H9 (cell line): ENCODE results near the gene MYO3A. TPM values are rescaled to one million over a fixed set of nuclear protein-coding genes. Genes with fewer than 3 reads are reported as not detected.

Experiments used
- DNase-seq: peaks from one replicate; pipeline ENCODE4 v3.0.0-alpha.2; 2017
- H2AFZ ChIP-seq: one replicate; pipeline ENCODE4 v1.6.1; 2013; ENCODE audit warnings: mild to moderate bottlenecking, low read length, control low read depth, moderate library complexity
- H2AK5ac ChIP-seq: 2 replicates; pipeline ENCODE4 v1.6.1; 2013; ENCODE audit warnings: low read length, control low read depth, mixed read lengths; ENCODE audit not compliant: insufficient read length
- H2BK120ac ChIP-seq: one replicate; pipeline ENCODE4 v1.6.1; 2013; ENCODE audit warnings: low read depth, mild to moderate bottlenecking, low read length, control low read depth, inconsistent platforms; ENCODE audit not compliant: poor library complexity, severe bottlenecking
- H2BK12ac ChIP-seq: 2 replicates; pipeline ENCODE4 v1.6.1; 2013; ENCODE audit warnings: low read length, control low read depth, mixed read lengths, low read depth; ENCODE audit not compliant: insufficient read length
- H2BK15ac ChIP-seq: 2 replicates; pipeline ENCODE4 v1.6.1; 2013; ENCODE audit warnings: low read depth, low read length, control low read depth
- H2BK20ac ChIP-seq: one replicate; pipeline ENCODE4 v1.6.1; 2013; ENCODE audit warnings: low read depth, mild to moderate bottlenecking, low read length, control low read depth, inconsistent platforms; ENCODE audit not compliant: poor library complexity, severe bottlenecking
- H2BK5ac ChIP-seq: 2 replicates; pipeline ENCODE4 v1.6.1; 2013; ENCODE audit warnings: low read length, control low read depth, mixed read lengths; ENCODE audit not compliant: insufficient read length
- H3K14ac ChIP-seq: 2 replicates; pipeline ENCODE4 v1.6.1; 2013; ENCODE audit warnings: low read length, control low read depth; ENCODE audit not compliant: insufficient read depth
- H3K18ac ChIP-seq: 2 replicates; pipeline ENCODE4 v1.6.1; 2013; ENCODE audit warnings: low read depth, mild to moderate bottlenecking, mixed read lengths, low read length, control low read depth; ENCODE audit not compliant: insufficient read length
- H3K23ac ChIP-seq: 2 replicates; pipeline ENCODE4 v1.6.1; 2013; ENCODE audit warnings: low read length, control low read depth, mixed read lengths, low read depth; ENCODE audit not compliant: insufficient read length
- H3K23me2 ChIP-seq: 2 replicates; pipeline ENCODE4 v1.6.1; 2013; ENCODE audit warnings: low read depth, mild to moderate bottlenecking, mixed read lengths, low read length, control low read depth; ENCODE audit not compliant: insufficient read length, poor library complexity, severe bottlenecking
- H3K27ac ChIP-seq: 2 replicates; pipeline ENCODE4 v1.5.1; 2013; ENCODE audit warnings: low read length, control low read depth, mixed read lengths, low read depth; ENCODE audit not compliant: insufficient read length
- H3K27me3 ChIP-seq: 2 replicates; pipeline ENCODE4 v1.6.1; 2013; ENCODE audit warnings: low read length, control low read depth, inconsistent platforms; ENCODE audit not compliant: insufficient read depth
- H3K4ac ChIP-seq: 2 replicates; pipeline ENCODE4 v1.6.1; 2013; ENCODE audit warnings: low read depth, mild to moderate bottlenecking, control low read depth, inconsistent platforms, low read length, moderate library complexity
- H3K4me1 ChIP-seq: 2 replicates; pipeline ENCODE4 v1.6.1; 2013; ENCODE audit warnings: low read length, control low read depth, inconsistent platforms; ENCODE audit not compliant: insufficient read depth
- H3K4me2 ChIP-seq: 2 replicates; pipeline ENCODE4 v1.6.1; 2013; ENCODE audit warnings: low read length, control low read depth, mixed read lengths; ENCODE audit not compliant: insufficient read length, insufficient read depth
- H3K56ac ChIP-seq: 2 replicates; pipeline ENCODE4 v1.6.1; 2013; ENCODE audit warnings: low read depth, mild to moderate bottlenecking, mixed read lengths, low read length, control low read depth; ENCODE audit not compliant: insufficient read length
- H3K79me1 ChIP-seq: 2 replicates; pipeline ENCODE4 v1.6.1; 2013; ENCODE audit warnings: low read depth, mild to moderate bottlenecking, moderate library complexity, low read length, control low read depth, inconsistent platforms; ENCODE audit not compliant: insufficient read depth, poor library complexity, severe bottlenecking
- H3K79me2 ChIP-seq: 2 replicates; pipeline ENCODE4 v1.6.1; 2013; ENCODE audit warnings: low read length, control low read depth, inconsistent platforms; ENCODE audit not compliant: insufficient read depth
- H3K9ac ChIP-seq: 2 replicates; pipeline ENCODE4 v1.6.1; 2013; ENCODE audit warnings: low read length, control low read depth, mixed read lengths; ENCODE audit not compliant: insufficient read length; ENCODE audit errors: extremely low read depth
- H3K9me3 ChIP-seq: one replicate; pipeline ENCODE4 v1.6.1; 2013; ENCODE audit warnings: low read depth, low read length, inconsistent platforms; ENCODE audit not compliant: control insufficient read depth
- H3T11ph ChIP-seq: one replicate; pipeline ENCODE4 v1.6.1; 2013; ENCODE audit warnings: mild to moderate bottlenecking, low read length, control low read depth, inconsistent platforms
- H4K20me1 ChIP-seq: one replicate; pipeline ENCODE4 v1.6.1; 2013; ENCODE audit not compliant: control insufficient read depth, insufficient read length, insufficient read depth
- H4K5ac ChIP-seq: 2 replicates; pipeline ENCODE4 v1.6.1; 2013; ENCODE audit warnings: low read depth, mild to moderate bottlenecking, mixed read lengths, low read length, control low read depth; ENCODE audit not compliant: insufficient read length
- H4K8ac ChIP-seq: replicated peaks from 2 replicates; pipeline ENCODE4 v1.6.1; 2013; ENCODE audit warnings: low read length, control low read depth, mixed read lengths, low read depth; ENCODE audit not compliant: insufficient read length
- H4K91ac ChIP-seq: 2 replicates; pipeline ENCODE4 v1.6.1; 2013; ENCODE audit warnings: low read depth, mild to moderate bottlenecking, moderate library complexity, mixed read lengths, low read length, control low read depth; ENCODE audit not compliant: insufficient read length
- H3K27ac Mint-ChIP-seq, 3 experiments: 2 replicates in 2 of 3; 3 replicates in 1 of 3; pipeline ENCODE4 v1.8.0; 2020 to 2021; ENCODE audit warnings: mixed read lengths in 3 of 3, mild to moderate bottlenecking in 1 of 3, moderate library complexity in 1 of 3
- H3K27me3 Mint-ChIP-seq: 2 replicates; pipeline ENCODE4 v1.8.0; 2021; ENCODE audit warnings: low read depth, mild to moderate bottlenecking, moderate library complexity, mixed read lengths
- H3K36me3 Mint-ChIP-seq, 3 experiments: 2 replicates in 2 of 3; 3 replicates in 1 of 3; pipeline ENCODE4 v1.8.0; 2020 to 2021; ENCODE audit warnings: low read depth in 3 of 3, mixed read lengths in 3 of 3; ENCODE audit not compliant: insufficient read depth in 1 of 3
- H3K4me1 Mint-ChIP-seq, 2 experiments: 2 replicates each; pipeline ENCODE4 v1.8.0; 2020; ENCODE audit warnings: mixed read lengths in 2 of 2
- H3K4me3 Mint-ChIP-seq, 2 experiments: 2 replicates in 1 of 2; 3 replicates in 1 of 2; pipeline ENCODE4 v1.8.0; 2020 to 2021; ENCODE audit warnings: mild to moderate bottlenecking in 2 of 2, mixed read lengths in 2 of 2, moderate library complexity in 1 of 2
- H3K9me3 Mint-ChIP-seq, 2 experiments: 2 replicates in 1 of 2; 3 replicates in 1 of 2; pipeline ENCODE4 v1.8.0; 2020; ENCODE audit warnings: mild to moderate bottlenecking in 2 of 2, mixed read lengths in 2 of 2, moderate library complexity in 1 of 2
- WGBS: extraction: QIAGEN DNeasy Blood & Tissue Kit; methylation state at CpG from one replicate; pipeline ENCODE4 v1.1.7; 2013; ENCODE audit warnings: missing lambda C conversion rate, low lambda C conversion rate, mixed read lengths; ENCODE audit not compliant: insufficient read length; ENCODE audit errors: extremely low coverage; 5-methylcytosine and 5-hydroxymethylcytosine counted together
- total RNA-seq: library from RNA; stranded (reverse); gene quantifications from 2 replicates; pipeline ENCODE4 v1.2.1, GENCODE V29; 2021
- TF ChIP-seq, protein P1 (sequence below): fragments of 200-600 bp; sonication (generic); conservative IDR thresholded peaks from 3 replicates; pipeline ENCODE4 v1.8.0; 2021; ENCODE audit warnings: antibody characterized with exemption, mild to moderate bottlenecking

Gene MYO3A
- total RNA-seq, 1 experiment from 2014 or later, result 4.3 TPM

DNA sequence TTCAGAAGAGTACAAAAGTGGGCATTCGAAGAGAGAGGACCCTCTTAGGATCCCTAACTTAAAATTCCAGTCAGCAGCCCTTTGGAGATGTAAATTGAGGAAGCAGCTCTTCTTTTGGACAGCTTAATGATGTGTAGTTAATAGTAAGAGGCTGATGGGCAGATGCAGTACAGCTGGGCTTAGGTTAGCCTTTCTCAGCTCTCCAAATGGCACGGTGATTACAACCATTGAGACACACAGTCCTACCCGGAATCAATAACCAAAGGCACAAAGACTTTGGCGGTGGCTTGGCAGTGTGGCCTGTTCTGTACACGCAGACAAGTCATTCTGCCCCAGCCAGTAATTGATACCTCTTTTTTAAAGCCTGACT is 309.3 kb downstream of the MYO3A start:
- H4K20me1 ChIP-seq, result no peaks in the 10 kb centered on the region
- no peak overlapping the region for H3K56ac ChIP-seq
- H2BK20ac ChIP-seq, result no peak overlapping the region
- no CpG with 5 or more reads among the region's 5 CpGs for WGBS
- H3K18ac ChIP-seq, result no peak overlapping the region
- H3K27me3 Mint-ChIP-seq, result peaks cover 5% of the 10 kb centered on the region
- TF ChIP-seq, protein P1, sequence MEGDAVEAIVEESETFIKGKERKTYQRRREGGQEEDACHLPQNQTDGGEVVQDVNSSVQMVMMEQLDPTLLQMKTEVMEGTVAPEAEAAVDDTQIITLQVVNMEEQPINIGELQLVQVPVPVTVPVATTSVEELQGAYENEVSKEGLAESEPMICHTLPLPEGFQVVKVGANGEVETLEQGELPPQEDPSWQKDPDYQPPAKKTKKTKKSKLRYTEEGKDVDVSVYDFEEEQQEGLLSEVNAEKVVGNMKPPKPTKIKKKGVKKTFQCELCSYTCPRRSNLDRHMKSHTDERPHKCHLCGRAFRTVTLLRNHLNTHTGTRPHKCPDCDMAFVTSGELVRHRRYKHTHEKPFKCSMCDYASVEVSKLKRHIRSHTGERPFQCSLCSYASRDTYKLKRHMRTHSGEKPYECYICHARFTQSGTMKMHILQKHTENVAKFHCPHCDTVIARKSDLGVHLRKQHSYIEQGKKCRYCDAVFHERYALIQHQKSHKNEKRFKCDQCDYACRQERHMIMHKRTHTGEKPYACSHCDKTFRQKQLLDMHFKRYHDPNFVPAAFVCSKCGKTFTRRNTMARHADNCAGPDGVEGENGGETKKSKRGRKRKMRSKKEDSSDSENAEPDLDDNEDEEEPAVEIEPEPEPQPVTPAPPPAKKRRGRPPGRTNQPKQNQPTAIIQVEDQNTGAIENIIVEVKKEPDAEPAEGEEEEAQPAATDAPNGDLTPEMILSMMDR, result no peak
- H3K9ac ChIP-seq, result no peak overlapping the region
- no peak overlapping the region for H3K4me2 ChIP-seq
- H4K5ac ChIP-seq, result no peak overlapping the region
- H3K27ac Mint-ChIP-seq, result no peak overlapping the region
- H3K9me3 ChIP-seq, result no peaks in the 10 kb centered on the region
- no peak overlapping the region for H4K91ac ChIP-seq
- no peak for DNase-seq
- H2BK5ac ChIP-seq, result no peak overlapping the region
- no peak overlapping the region for H3K23ac ChIP-seq
- H3T11ph ChIP-seq, result no peak overlapping the region
- no peak overlapping the region for H2BK15ac ChIP-seq
- H3K4ac ChIP-seq, result no peak overlapping the region
- no peaks in the 10 kb centered on the region for H3K27me3 ChIP-seq
- no peak overlapping the region for H3K14ac ChIP-seq
- H2AFZ ChIP-seq, result no peak overlapping the region
- H3K27ac ChIP-seq, result no peak overlapping the region
- H4K8ac ChIP-seq, result no peak overlapping the region
- H3K79me2 ChIP-seq, result no peaks in the 10 kb centered on the region
- no peaks in the 10 kb centered on the region; a peak in 1 of 7 replicates for H3K36me3 Mint-ChIP-seq
- H3K4me3 Mint-ChIP-seq, result no peak overlapping the region
- no peak overlapping the region for H2BK12ac ChIP-seq
- H3K9me3 Mint-ChIP-seq, result no peaks in the 10 kb centered on the region
- no peak overlapping the region for H2BK120ac ChIP-seq
- H3K4me1 Mint-ChIP-seq, result peaks cover 12 to 14% of the 10 kb centered on the region in 2 experiments
- H3K4me1 ChIP-seq, result peaks cover 6% of the 10 kb centered on the region; the same call in 1 of the 2 replicates
- no peaks in the 10 kb centered on the region for H3K23me2 ChIP-seq
- no peak overlapping the region for H2AK5ac ChIP-seq
- no peaks in the 10 kb centered on the region for H3K79me1 ChIP-seq
